ENCODE measurements around the gene GUCY1A2.

DNA sequence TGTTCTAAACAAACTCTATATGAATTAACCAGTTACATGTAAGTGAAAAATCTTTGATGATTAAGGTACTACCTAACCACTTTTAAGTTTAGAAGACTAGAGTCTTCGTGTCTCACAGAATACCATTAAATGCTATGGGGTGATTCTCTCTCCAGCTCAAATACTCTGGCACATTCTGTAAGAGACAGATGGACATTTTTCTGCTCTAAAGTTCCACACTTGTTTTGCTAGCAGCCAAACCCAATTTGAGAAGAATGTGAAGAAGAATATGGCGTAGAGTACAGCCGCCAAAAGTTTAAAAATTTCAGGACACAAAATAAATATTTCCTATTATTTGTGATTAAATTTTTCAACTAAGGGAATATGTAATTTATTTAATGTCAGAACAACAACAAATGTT, 339.1 kb downstream of the GUCY1A2 start:
- TF ChIP-seq, protein P1, sequence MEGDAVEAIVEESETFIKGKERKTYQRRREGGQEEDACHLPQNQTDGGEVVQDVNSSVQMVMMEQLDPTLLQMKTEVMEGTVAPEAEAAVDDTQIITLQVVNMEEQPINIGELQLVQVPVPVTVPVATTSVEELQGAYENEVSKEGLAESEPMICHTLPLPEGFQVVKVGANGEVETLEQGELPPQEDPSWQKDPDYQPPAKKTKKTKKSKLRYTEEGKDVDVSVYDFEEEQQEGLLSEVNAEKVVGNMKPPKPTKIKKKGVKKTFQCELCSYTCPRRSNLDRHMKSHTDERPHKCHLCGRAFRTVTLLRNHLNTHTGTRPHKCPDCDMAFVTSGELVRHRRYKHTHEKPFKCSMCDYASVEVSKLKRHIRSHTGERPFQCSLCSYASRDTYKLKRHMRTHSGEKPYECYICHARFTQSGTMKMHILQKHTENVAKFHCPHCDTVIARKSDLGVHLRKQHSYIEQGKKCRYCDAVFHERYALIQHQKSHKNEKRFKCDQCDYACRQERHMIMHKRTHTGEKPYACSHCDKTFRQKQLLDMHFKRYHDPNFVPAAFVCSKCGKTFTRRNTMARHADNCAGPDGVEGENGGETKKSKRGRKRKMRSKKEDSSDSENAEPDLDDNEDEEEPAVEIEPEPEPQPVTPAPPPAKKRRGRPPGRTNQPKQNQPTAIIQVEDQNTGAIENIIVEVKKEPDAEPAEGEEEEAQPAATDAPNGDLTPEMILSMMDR (IDR thresholded peaks at IDR 0.05), result no peak
- TF ChIP-seq POLR2A (IDR thresholded peaks at IDR 0.05), result no peak
